ENCODE results near the gene ASL. TPM values are rescaled to one million over a fixed set of nuclear protein-coding genes. Genes with fewer than 3 reads are reported as not detected.

The ASL gene
- total RNA-seq, 1 donor from 2014 or later = 48.3 TPM

DNA sequence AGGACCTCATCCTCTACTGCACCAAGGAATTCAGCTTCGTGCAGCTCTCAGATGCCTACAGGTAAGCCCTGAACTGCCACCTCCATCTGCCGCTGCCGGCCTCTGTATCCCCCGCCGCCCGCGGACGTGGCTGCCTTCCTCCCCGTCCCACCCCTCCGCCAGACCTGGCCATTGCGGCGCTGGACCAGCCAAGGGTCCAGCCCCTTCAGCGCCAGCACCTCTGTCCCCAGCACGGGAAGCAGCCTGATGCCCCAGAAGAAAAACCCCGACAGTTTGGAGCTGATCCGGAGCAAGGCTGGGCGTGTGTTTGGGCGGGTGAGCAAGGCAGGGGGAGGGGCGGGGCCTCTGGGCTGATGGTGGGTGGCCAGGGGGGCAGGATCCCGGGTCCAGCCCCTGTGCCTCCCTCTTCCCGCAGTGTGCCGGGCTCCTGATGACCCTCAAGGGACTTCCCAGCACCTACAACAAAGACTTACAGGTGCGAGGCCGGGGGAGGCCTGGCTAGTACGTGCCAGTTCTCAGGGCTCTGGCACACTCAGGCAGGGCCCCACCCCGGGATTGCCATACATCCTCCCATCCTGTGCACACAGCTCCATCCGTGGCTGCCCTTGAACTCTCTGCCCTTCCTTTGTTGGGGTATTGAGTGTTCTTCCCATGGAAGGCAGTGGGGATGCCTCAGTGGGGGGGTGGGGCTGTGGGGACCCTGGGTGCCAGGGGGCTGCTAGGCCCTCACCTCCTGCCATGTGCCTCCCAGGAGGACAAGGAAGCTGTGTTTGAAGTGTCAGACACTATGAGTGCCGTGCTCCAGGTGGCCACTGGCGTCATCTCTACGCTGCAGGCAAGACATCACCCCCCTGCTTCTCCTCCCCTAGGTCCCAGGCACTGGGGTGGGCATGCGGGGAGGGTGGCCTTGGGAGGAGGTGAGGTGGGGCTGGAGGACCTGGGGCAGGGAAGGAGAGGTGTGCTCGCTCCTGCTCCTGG lies 13.5 kb downstream of the ASL start:
- DNase-seq (ENCODE audit: low spot score) = no peak
- TF ChIP-seq, protein P1, sequence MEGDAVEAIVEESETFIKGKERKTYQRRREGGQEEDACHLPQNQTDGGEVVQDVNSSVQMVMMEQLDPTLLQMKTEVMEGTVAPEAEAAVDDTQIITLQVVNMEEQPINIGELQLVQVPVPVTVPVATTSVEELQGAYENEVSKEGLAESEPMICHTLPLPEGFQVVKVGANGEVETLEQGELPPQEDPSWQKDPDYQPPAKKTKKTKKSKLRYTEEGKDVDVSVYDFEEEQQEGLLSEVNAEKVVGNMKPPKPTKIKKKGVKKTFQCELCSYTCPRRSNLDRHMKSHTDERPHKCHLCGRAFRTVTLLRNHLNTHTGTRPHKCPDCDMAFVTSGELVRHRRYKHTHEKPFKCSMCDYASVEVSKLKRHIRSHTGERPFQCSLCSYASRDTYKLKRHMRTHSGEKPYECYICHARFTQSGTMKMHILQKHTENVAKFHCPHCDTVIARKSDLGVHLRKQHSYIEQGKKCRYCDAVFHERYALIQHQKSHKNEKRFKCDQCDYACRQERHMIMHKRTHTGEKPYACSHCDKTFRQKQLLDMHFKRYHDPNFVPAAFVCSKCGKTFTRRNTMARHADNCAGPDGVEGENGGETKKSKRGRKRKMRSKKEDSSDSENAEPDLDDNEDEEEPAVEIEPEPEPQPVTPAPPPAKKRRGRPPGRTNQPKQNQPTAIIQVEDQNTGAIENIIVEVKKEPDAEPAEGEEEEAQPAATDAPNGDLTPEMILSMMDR (IDR thresholded peaks at IDR 0.05; ENCODE audit: unreplicated experiment) = no peak
- Mint-ChIP-seq H3K27me3 (ENCODE audit: unreplicated experiment) (peaks cover 2% of the 10 kb centered on the region), H3K36me3 (ENCODE audit: low read depth, unreplicated experiment) (peaks cover 10% of the 10 kb centered on the region), H3K27ac (ENCODE audit: unreplicated experiment) (no peak overlapping the region), H3K4me1 (ENCODE audit: unreplicated experiment) (no peaks in the 10 kb centered on the region), H3K4me3 (ENCODE audit: unreplicated experiment) (no peak overlapping the region), H3K9me3 (ENCODE audit: unreplicated experiment) (no peaks in the 10 kb centered on the region)

GRCh38 chr7:66092654-66093053 lies 17.0 kb downstream of the ASL start:
- H3K4me3 Mint-ChIP-seq (ENCODE audit: unreplicated experiment) = no peak overlapping the region
- H3K4me1 Mint-ChIP-seq (ENCODE audit: unreplicated experiment) = no peaks in the 10 kb centered on the region
- H3K27me3 Mint-ChIP-seq (ENCODE audit: unreplicated experiment) = peaks cover 2% of the 10 kb centered on the region
- no peak overlapping the region for H3K27ac Mint-ChIP-seq (ENCODE audit: unreplicated experiment)
- H3K9me3 Mint-ChIP-seq (ENCODE audit: unreplicated experiment) = no peaks in the 10 kb centered on the region
- peaks cover 4% of the 10 kb centered on the region for H3K36me3 Mint-ChIP-seq (ENCODE audit: low read depth, unreplicated experiment)
- TF ChIP-seq, protein P1 (IDR thresholded peaks at IDR 0.05; ENCODE audit: unreplicated experiment) = no peak
- no peak for DNase-seq (ENCODE audit: low spot score)

- peaks cover 4% of the 10 kb centered on the region for H3K4me1 Mint-ChIP-seq (ENCODE audit: unreplicated experiment)
- H3K36me3 Mint-ChIP-seq (ENCODE audit: low read depth, unreplicated experiment) = peaks cover 4% of the 10 kb centered on the region
- peaks cover 2% of the 10 kb centered on the region for H3K27me3 Mint-ChIP-seq (ENCODE audit: unreplicated experiment)
- no peak for DNase-seq (ENCODE audit: low spot score)
- no peak overlapping the region for H3K4me3 Mint-ChIP-seq (ENCODE audit: unreplicated experiment)
- TF ChIP-seq, protein P1 (IDR thresholded peaks at IDR 0.05; ENCODE audit: unreplicated experiment) = no peak
- no peaks in the 10 kb centered on the region for H3K9me3 Mint-ChIP-seq (ENCODE audit: unreplicated experiment)
- no peak overlapping the region for H3K27ac Mint-ChIP-seq (ENCODE audit: unreplicated experiment)
These were observed 19.4 kb downstream of the ASL start for GRCh38 chr7:66095010-66095409.

- DNase-seq (ENCODE audit: low spot score) = no peak
- H3K27me3 Mint-ChIP-seq (ENCODE audit: unreplicated experiment) = no peaks in the 10 kb centered on the region
- no peak overlapping the region for H3K27ac Mint-ChIP-seq (ENCODE audit: unreplicated experiment)
- H3K4me1 Mint-ChIP-seq (ENCODE audit: unreplicated experiment) = peaks cover 4% of the 10 kb centered on the region
- no peak overlapping the region for H3K4me3 Mint-ChIP-seq (ENCODE audit: unreplicated experiment)
- TF ChIP-seq, protein P1 (IDR thresholded peaks at IDR 0.05; ENCODE audit: unreplicated experiment) = no peak
- no peaks in the 10 kb centered on the region for H3K9me3 Mint-ChIP-seq (ENCODE audit: unreplicated experiment)
- H3K36me3 Mint-ChIP-seq (ENCODE audit: low read depth, unreplicated experiment) = no peaks in the 10 kb centered on the region
These were observed 23.6 kb downstream of the ASL start for GRCh38 chr7:66099232-66099550.

Data from endothelial cell (in vitro differentiated cells).